HCT116 (cell line): ENCODE measurements around the gene BLOC1S6. TPM values are rescaled to one million over a fixed set of nuclear protein-coding genes. Genes with fewer than 3 reads are reported as not detected.

ENCODE experiments used
- ATAC-seq: fragments of 200-7000 bp; cut with Tn5 transposase; 2 replicates; pipeline ENCODE4 v1.9.1; 2020; ENCODE audit warnings: mild to moderate bottlenecking, moderate library complexity
- BruUV-seq: library from RNA; stranded (reverse); fragments of 400-500 nt; replicated peaks from 2 replicates; lab custom pipeline; 2021; lab: Mats Ljungman, UMichigan
- CTCF ChIA-PET: fragments of 300-600 bp; sonication (Branson Sonifier 250); formaldehyde crosslinking; loops from one replicate; lab custom pipeline; 2021; ENCODE audit warnings: antibody characterized with exemption; lab: Charles Lee
- POLR2A ChIA-PET: fragments of 300-600, 350-600 bp; sonication (Branson Sonifier 250); formaldehyde crosslinking; loops from one replicate; lab custom pipeline; 2021; ENCODE audit warnings: antibody characterized with exemption; lab: Charles Lee
- RAD21 ChIA-PET, 2 experiments: fragments of 300-600 bp; sonication (Branson Sonifier 250); formaldehyde crosslinking; loops; one replicate each; lab custom pipeline; 2023; ENCODE audit warnings: low total read pairs in 2 of 2; ENCODE audit not compliant: uncharacterized antibody in 2 of 2, unreplicated experiment in 2 of 2, low non-redundant PET in 1 of 2; lab: Charles Lee
- DNase-seq: peaks from one replicate; pipeline ENCODE4 v3.0.0-alpha.2; 2010; ENCODE audit warnings: low read depth, low spot score
- H2AFZ ChIP-seq: fragments of 200-600 bp; shearing (Covaris generic), sonication (generic); 2 replicates; pipeline ENCODE4 v1.6.1; 2017; ENCODE audit warnings: low read depth, mixed run types, mixed read lengths, antibody characterized with exemption, low read length; ENCODE audit not compliant: poor library complexity, severe bottlenecking
- H3K27ac ChIP-seq: 2 replicates; pipeline ENCODE4 v1.5.1; 2012; ENCODE audit warnings: low read depth, low read length
- H3K27me3 ChIP-seq: fragments of 200-600 bp; sonication (generic); 2 replicates; pipeline ENCODE4 v1.6.1; 2016; ENCODE audit warnings: mixed run types, low read length, mixed read lengths; ENCODE audit not compliant: insufficient read depth
- H3K36me3 ChIP-seq, 2 experiments: fragments of 200-500 bp in 1 of 2; fragments of 200-600 bp in 1 of 2; sonication (Bioruptor generic) in 1 of 2; sonication (generic) in 1 of 2; 2 replicates each; pipeline versions ENCODE4 v1.5.1 to v1.6.1; 2014 to 2016; ENCODE audit warnings: low read length in 2 of 2, inconsistent platforms in 1 of 2, mixed read lengths in 1 of 2, mixed run types in 1 of 2; ENCODE audit not compliant: insufficient read depth in 2 of 2, control insufficient read depth in 1 of 2
- H3K4me1 ChIP-seq, 2 experiments: fragments of 200-600 bp in 1 of 2; sonication (generic) in 1 of 2; 2 replicates each; pipeline versions ENCODE4 v1.5.1 to v1.6.1; 2012 to 2017; ENCODE audit warnings: low read length in 2 of 2, inconsistent platforms in 1 of 2, mild to moderate bottlenecking in 1 of 2, mixed read lengths in 1 of 2, mixed run types in 1 of 2, moderate library complexity in 1 of 2; ENCODE audit not compliant: insufficient read depth in 2 of 2, control insufficient read depth in 1 of 2
- H3K4me2 ChIP-seq: fragments of 200-600 bp; sonication (generic); 2 replicates; pipeline ENCODE4 v1.6.1; 2017; ENCODE audit warnings: mixed run types, low read length, mixed read lengths
- H3K4me3 ChIP-seq, 2 experiments: fragments of 200-600 bp in 1 of 2; sonication (generic) in 1 of 2; replicated peaks in 1 of 2; 2 replicates each; pipeline ENCODE4 v1.5.1; 2011 to 2016; ENCODE audit warnings: low read length in 2 of 2, control low read depth in 1 of 2, low read depth in 1 of 2, mild to moderate bottlenecking in 1 of 2, mixed read lengths in 1 of 2, mixed run types in 1 of 2
- H3K79me2 ChIP-seq: fragments of 200-600 bp; sonication (generic); 2 replicates; pipeline ENCODE4 v1.6.1; 2017; ENCODE audit warnings: mild to moderate bottlenecking, mixed run types, low read length, moderate library complexity, mixed read lengths; ENCODE audit not compliant: insufficient read depth
- H3K9ac ChIP-seq: fragments of 200-600 bp; sonication (generic); 2 replicates; pipeline ENCODE4 v1.6.1; 2016; ENCODE audit warnings: low read length, mixed read lengths
- H3K9me2 ChIP-seq: fragments of 200-600 bp; sonication (generic), shearing (Covaris generic); 2 replicates; pipeline ENCODE4 v1.6.1; 2017; ENCODE audit warnings: mixed run types, mild to moderate bottlenecking, moderate library complexity; ENCODE audit not compliant: insufficient read depth
- H3K9me3 ChIP-seq, 2 experiments: fragments of 200-500 bp in 1 of 2; fragments of 200-600 bp in 1 of 2; sonication (Bioruptor generic) in 1 of 2; sonication (generic) in 1 of 2; 2 replicates each; pipeline ENCODE4 v1.6.1; 2014 to 2017; ENCODE audit warnings: low read length in 2 of 2, mixed read lengths in 2 of 2, inconsistent platforms in 1 of 2, low read depth in 1 of 2, mild to moderate bottlenecking in 1 of 2, mixed run types in 1 of 2, moderate library complexity in 1 of 2; ENCODE audit not compliant: control insufficient read depth in 1 of 2, insufficient read depth in 1 of 2
- H4K20me1 ChIP-seq: fragments of 200-600 bp; sonication (generic), shearing (Covaris generic); 2 replicates; pipeline ENCODE4 v1.6.1; 2017; ENCODE audit warnings: mixed run types, mild to moderate bottlenecking, moderate library complexity; ENCODE audit not compliant: insufficient read depth
- FOSL1 ChIP-seq: IDR thresholded peaks from 2 replicates; pipeline ENCODE4 v1.6.1; 2012; ENCODE audit warnings: low read depth
- JUND ChIP-seq: IDR thresholded peaks from 2 replicates; pipeline ENCODE4 v1.6.1; 2012
- POLR2A ChIP-seq: IDR thresholded peaks from 2 replicates; pipeline ENCODE4 v1.7.0; 2011; ENCODE audit warnings: borderline replicate concordance; ENCODE audit not compliant: insufficient read depth, insufficient read length; ENCODE audit errors: extremely low read depth
- REST ChIP-seq: IDR thresholded peaks from 2 replicates; pipeline ENCODE4 v1.6.1; 2012; ENCODE audit warnings: low read depth
- SP1 ChIP-seq: IDR thresholded peaks from 2 replicates; pipeline ENCODE4 v1.6.1; 2012; ENCODE audit warnings: low read depth
- ZNF274 ChIP-seq: fragments of 200-500 bp; sonication (Bioruptor generic); IDR thresholded peaks from 2 replicates; pipeline ENCODE4 v1.6.1; 2014; ENCODE audit warnings: mild to moderate bottlenecking, low read depth, low read length, inconsistent platforms
- intact Hi-C: fragments of 100-400 bp; cut with micrococcal nuclease; formaldehyde crosslinking; loops from 2 replicates; pipeline ENCODE4 v1.10.0; 2022
- total RNA-seq: library from RNA; stranded (reverse); gene quantifications from one replicate; pipeline ENCODE4 v1.2.1, GENCODE V29; 2021; ENCODE audit not compliant: unreplicated experiment

The BLOC1S6 gene
- total RNA-seq, 1 experiment from 2014 or later: 40.7 TPM

DNA sequence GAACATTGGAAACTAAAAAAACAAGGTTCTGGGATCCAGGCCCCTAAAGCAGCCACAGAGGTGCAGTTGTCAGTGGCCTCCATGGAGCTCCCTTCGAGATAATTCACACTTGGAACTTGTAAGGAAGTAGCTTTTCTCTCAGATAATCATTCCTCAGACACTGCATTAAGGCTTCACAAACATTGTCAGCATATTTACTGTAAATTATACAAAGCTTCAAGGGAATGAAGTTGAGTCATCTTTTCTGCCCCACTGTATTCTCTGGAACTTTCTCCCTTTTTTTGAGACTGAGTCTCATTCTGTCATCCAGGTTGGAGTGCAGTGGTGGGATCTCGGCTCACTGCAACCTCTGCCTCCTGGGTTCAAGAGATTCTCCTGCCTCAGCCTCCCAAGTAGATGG is 7.1 kb downstream of the BLOC1S6 start (continued):
- no peak for TF ChIP-seq REST

GRCh38 chr15:45594835-45595530 is 7.8 kb downstream of the BLOC1S6 start:
- RAD21 ChIA-PET: no interaction called here

More at GRCh38 chr15:45594835-45595530, 7.8 kb downstream of the BLOC1S6 start:
- Histone ChIP-seq H3K36me3 (peaks cover 2 to 10% of the 10 kb centered on the region in 2 experiments), H3K4me2 (peak overlapping the region; percentile 46), H3K4me1 (peaks cover 12 to 15% of the 10 kb centered on the region in 2 experiments; a peak in 3 of 4 replicates), H3K27me3 (no peaks in the 10 kb centered on the region), H3K79me2 (peaks cover 58% of the 10 kb centered on the region), H3K4me3 (0 out of 4 replicates have a peak overlapping the region, but pooled peaks of 1 of the 2 experiments have one; percentile 2), H2AFZ (no peak overlapping the region), H3K9me2 (no peaks in the 10 kb centered on the region), H3K9me3 (no peaks in the 10 kb centered on the region), H4K20me1 (no peaks in the 10 kb centered on the region), H3K27ac (peak overlapping the region; percentile 74), H3K9ac (no peak overlapping the region)
- intact Hi-C loops: no loop called here
- ChIA-PET CTCF (interaction anchor here (1.0 to 1.5 kb wide), 3 partner anchors 17 to 137 kb away, joined by 5 to 8 read pairs (median 6); no protein-coding TSS in a partner anchor), POLR2A (interaction anchor here (1.4 kb wide), 1 partner anchor 8 kb away, joined by 3 read pairs; the partner anchor contains the start of gene BLOC1S6)
- DNase-seq (peak; percentile 39), ATAC-seq (peak; percentile 79)
- no TSS peak for BruUV-seq
- TF ChIP-seq JUND: peak; percentile 21; the same call in 1 of the 2 replicates
- TF ChIP-seq FOSL1: peak; percentile 20; the same call in 1 of the 2 replicates
- peak; percentile 30; the same call in 1 of the 2 replicates for TF ChIP-seq SP1
- TF ChIP-seq POLR2A: no peak
- TF ChIP-seq ZNF274: no peak
